Erythroblast (primary cell): Measurements from ENCODE around the gene SMS.

Source experiments
- GATA1 ChIP-seq: IDR thresholded peaks from 2 replicates; pipeline ENCODE4 v1.6.1; 2011; ENCODE audit warnings: low read depth, mild to moderate bottlenecking, control low read depth, low read length, moderate library complexity
- POLR2A ChIP-seq: IDR thresholded peaks from 2 replicates; pipeline ENCODE4 v1.6.1; 2011; ENCODE audit warnings: mild to moderate bottlenecking, low read length

DNA sequence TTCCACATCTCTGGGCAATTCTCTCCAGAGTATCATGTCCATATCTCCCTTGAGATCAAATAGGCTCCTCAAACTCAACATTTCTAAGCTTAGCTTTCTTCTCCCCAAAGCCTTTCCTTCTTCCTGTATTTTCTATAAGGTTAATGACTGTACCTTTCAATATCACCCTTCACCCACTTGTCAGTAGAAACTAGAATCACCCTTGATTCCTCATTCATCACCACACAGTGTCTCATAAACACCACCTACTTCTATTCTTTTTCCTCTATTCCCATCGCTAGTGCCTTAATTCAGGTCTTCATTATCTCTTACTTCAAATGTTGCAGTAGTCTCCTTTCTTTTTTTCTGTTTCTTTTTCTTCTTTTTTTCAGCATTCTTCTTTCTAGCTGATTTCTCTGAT is 28.3 kb upstream of the SMS start:
- TF ChIP-seq POLR2A (no peak), GATA1 (no peak)
